CD8-positive, alpha-beta memory T cell (primary cell): ENCODE data around the gene SNRPA. TPM values are rescaled to one million over a fixed set of nuclear protein-coding genes. Genes with fewer than 3 reads are reported as not detected.

Source experiments
- CTCF ChIA-PET: fragments of 350-600 bp; sonication (Branson Sonifier 250); formaldehyde crosslinking; loops from one replicate; lab custom pipeline; 2021; ENCODE audit warnings: antibody characterized with exemption; lab: Charles Lee
- POLR2A ChIA-PET: fragments of 350-600 bp; sonication (Branson Sonifier 250); formaldehyde crosslinking; loops from one replicate; lab custom pipeline; 2021; ENCODE audit warnings: antibody characterized with exemption; lab: Charles Lee
- DNase-seq, 5 donors: peaks; one replicate each; pipeline versions ENCODE4 v3.0.0 to v3.0.0-alpha.2; 2020 to 2022; ENCODE audit warnings: mixed read lengths in 1 of 5
- H3K27ac ChIP-seq: one replicate; pipeline ENCODE4 v1.7.0; 2013; ENCODE audit warnings: low read depth, mild to moderate bottlenecking, low read length, moderate library complexity
- H3K27me3 ChIP-seq: 2 replicates; pipeline ENCODE4 v1.7.0; 2013; ENCODE audit warnings: low read length, mild to moderate bottlenecking; ENCODE audit not compliant: insufficient read depth, poor library complexity, severe bottlenecking
- H3K36me3 ChIP-seq: 2 replicates; pipeline ENCODE4 v1.7.0; 2013; ENCODE audit warnings: mild to moderate bottlenecking, low read length, moderate library complexity; ENCODE audit not compliant: insufficient read depth
- H3K4me1 ChIP-seq: 2 replicates; pipeline ENCODE4 v1.7.0; 2013; ENCODE audit warnings: mild to moderate bottlenecking, low read length, moderate library complexity; ENCODE audit not compliant: insufficient read depth
- H3K4me3 ChIP-seq: 2 replicates; pipeline ENCODE4 v1.7.0; 2013; ENCODE audit warnings: mild to moderate bottlenecking, low read length
- H3K9me3 ChIP-seq: 2 replicates; pipeline ENCODE4 v1.7.0; 2013; ENCODE audit warnings: mild to moderate bottlenecking, low read length
- H3K27ac Mint-ChIP-seq, 8 donors: one replicate each; pipeline ENCODE4 v1.8.0; 2020 to 2021; ENCODE audit warnings: mixed read lengths in 8 of 8, mild to moderate bottlenecking in 6 of 8, inconsistent platforms in 3 of 8, moderate library complexity in 3 of 8
- H3K27me3 Mint-ChIP-seq, 2 donors: one replicate each; pipeline ENCODE4 v1.8.0; 2020 to 2021; ENCODE audit warnings: mixed read lengths in 2 of 2, mild to moderate bottlenecking in 1 of 2, moderate library complexity in 1 of 2
- H3K36me3 Mint-ChIP-seq, 3 donors: one replicate each; pipeline ENCODE4 v1.8.0; 2020 to 2021; ENCODE audit warnings: mixed read lengths in 3 of 3, inconsistent platforms in 1 of 3, mild to moderate bottlenecking in 1 of 3
- H3K4me1 Mint-ChIP-seq, 3 donors: one replicate each; pipeline ENCODE4 v1.8.0; 2020 to 2021; ENCODE audit warnings: mixed read lengths in 3 of 3, inconsistent platforms in 1 of 3, mild to moderate bottlenecking in 1 of 3
- H3K4me3 Mint-ChIP-seq, 7 donors: one replicate each; pipeline ENCODE4 v1.8.0; 2020 to 2021; ENCODE audit warnings: mixed read lengths in 7 of 7, mild to moderate bottlenecking in 6 of 7, moderate library complexity in 4 of 7, inconsistent platforms in 2 of 7
- H3K9me3 Mint-ChIP-seq, 5 donors: one replicate each; pipeline ENCODE4 v1.8.0; 2020 to 2022; ENCODE audit warnings: mixed read lengths in 5 of 5, mild to moderate bottlenecking in 3 of 5, moderate library complexity in 2 of 5, inconsistent platforms in 1 of 5
- polyA plus RNA-seq: library from polyadenylated mRNA; unstranded; fragments of 300-500 nt; fragmentation: Illumina TruSeq; gene quantifications from one replicate; pipeline ENCODE4 v1.2.3, GENCODE V29; 2021
- total RNA-seq, 2 experiments: library from RNA; stranded (reverse); gene quantifications; one replicate each; pipeline ENCODE4 v1.2.3, GENCODE V29; 2021

SNRPA gene
- total and polyA plus RNA-seq, 3 experiments from 2014 or later = 89.5 to 202 (median 202) TPM

DNA sequence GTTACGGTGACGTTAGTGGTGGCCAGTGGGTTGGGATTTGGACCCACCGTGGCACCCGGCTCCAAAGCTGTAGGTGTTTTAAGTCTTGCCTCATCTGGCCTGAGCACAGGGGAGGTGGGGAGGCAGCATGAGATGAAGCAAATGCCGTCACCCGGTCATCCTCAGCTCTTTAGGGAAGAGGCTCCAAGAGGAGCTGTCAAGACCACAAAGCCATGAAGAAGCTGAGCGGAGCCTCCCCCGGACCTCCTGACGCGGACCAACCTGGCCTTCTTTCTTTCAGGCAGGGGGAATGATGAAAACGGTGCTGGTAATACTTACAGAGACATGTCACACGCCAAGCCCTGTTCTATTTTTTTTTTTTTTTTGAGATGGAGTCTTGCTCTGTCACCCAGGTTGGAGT, 8.1 kb upstream of the SNRPA start:
- H3K27me3 ChIP-seq = no peaks in the 10 kb centered on the region
- no peaks in the 10 kb centered on the region for H3K4me1 ChIP-seq
- ChIA-PET CTCF (no interaction called here), POLR2A (interaction anchor here (0.6 kb wide), 1 partner anchor 106 kb away, joined by 11 read pairs; no protein-coding TSS in a partner anchor)
- peaks cover 0 to 20% (median 3%) of the 10 kb centered on the region in 3 donors for H3K36me3 Mint-ChIP-seq
- H3K4me3 Mint-ChIP-seq = no peak overlapping the region
- no peak overlapping the region for H3K27ac ChIP-seq
- no peaks in the 10 kb centered on the region for H3K4me1 Mint-ChIP-seq
- peaks cover 5% of the 10 kb centered on the region for H3K36me3 ChIP-seq
- H3K27me3 Mint-ChIP-seq = no peaks in the 10 kb centered on the region
- DNase-seq = no peak
- peaks cover 0 to 2% (median 0%) of the 10 kb centered on the region in 5 donors for H3K9me3 Mint-ChIP-seq
- no peak overlapping the region for H3K27ac Mint-ChIP-seq
- H3K4me3 ChIP-seq = no peak overlapping the region
- H3K9me3 ChIP-seq = no peaks in the 10 kb centered on the region

DNA sequence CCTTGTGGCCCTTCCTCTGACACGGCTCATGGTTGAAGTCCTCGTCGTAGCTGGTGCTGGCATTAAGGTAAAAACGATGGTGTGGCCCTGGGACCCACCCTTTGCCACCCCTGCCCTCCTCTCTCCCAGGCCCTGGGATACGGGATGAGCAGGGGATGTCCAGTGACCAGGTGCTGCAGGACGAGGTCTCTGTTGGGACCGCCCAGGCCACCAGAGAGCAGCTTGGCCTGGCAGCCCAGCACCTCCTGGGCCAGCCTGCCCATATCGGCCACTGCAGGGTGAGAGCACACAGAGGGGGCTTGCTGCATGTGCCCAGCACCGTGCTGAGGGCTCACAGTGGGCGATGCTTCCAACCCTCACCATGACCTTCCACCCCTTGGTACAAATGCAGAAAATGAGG, 7.1 kb upstream of the SNRPA start:
- ChIA-PET CTCF (interaction anchor here (0.7 to 1.9 kb wide), 3 partner anchors 8 to 81 kb away, joined by 3 to 6 read pairs (median 4); no protein-coding TSS in a partner anchor), POLR2A (no interaction called here)
- no peak for DNase-seq
- Mint-ChIP-seq H3K4me1 (peaks cover 0 to 4% (median 0%) of the 10 kb centered on the region in 3 donors), H3K36me3 (peaks cover 0 to 14% (median under 1%) of the 10 kb centered on the region in 3 donors), H3K27me3 (no peaks in the 10 kb centered on the region), H3K27ac (no peak overlapping the region), H3K4me3 (no peak overlapping the region), H3K9me3 (no peaks in the 10 kb centered on the region)
- Histone ChIP-seq H3K4me1 (no peaks in the 10 kb centered on the region), H3K9me3 (no peaks in the 10 kb centered on the region), H3K4me3 (no peak overlapping the region), H3K27ac (no peak overlapping the region), H3K36me3 (peaks cover under 1% of the 10 kb centered on the region), H3K27me3 (no peaks in the 10 kb centered on the region)

DNA sequence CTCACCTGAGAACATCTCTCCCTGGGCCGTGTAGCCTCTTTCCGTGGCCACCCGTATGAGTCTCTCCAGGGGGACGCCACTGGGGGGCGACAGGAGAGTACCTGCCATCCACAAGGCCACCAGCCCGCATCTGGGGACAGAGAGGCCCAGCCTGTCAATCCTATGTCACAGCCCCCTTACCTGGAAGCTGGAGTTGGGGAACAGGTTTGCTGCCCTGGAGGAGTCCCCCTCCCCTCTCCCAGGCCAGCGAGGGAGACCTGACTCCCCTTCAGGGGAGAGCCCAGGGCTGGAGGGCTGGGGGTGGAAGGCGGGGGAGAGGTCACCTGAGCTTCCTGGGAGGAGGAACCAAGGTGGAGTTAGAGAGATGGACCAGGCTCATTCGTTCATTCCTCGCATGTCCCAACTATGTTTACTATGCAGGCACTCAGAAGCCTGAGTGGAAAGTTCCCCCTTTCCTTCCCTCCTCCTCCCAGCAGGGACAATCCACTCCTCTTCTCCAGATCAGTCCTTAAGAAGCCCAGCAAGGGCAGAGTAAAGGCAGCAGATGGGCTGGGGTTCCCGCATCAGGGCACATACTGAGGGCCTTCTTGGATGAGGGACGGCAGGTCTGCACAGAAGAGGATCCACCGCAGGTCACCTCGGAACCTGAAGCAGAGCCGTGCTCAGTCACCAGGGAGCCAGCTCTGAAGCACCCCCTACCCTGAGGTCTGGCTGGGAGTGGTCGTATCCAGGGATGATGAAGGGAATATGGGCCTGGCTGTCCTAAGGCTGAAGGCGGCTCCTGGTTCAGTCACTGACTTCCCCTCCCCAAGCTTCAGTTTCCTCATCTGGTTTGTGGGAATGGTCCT, 6.2 kb upstream of the SNRPA start:
- no peak overlapping the region for H3K4me3 ChIP-seq
- no peak overlapping the region for H3K27ac ChIP-seq
- Mint-ChIP-seq H3K4me3 (no peak overlapping the region), H3K27ac (peak overlapping the region in 1 of 8 donors; percentile 73), H3K9me3 (no peaks in the 10 kb centered on the region), H3K4me1 (peaks cover 3 to 8% (median 5%) of the 10 kb centered on the region in 3 donors), H3K27me3 (no peaks in the 10 kb centered on the region), H3K36me3 (peaks cover 0 to 5% (median 0%) of the 10 kb centered on the region in 3 donors)
- no peaks in the 10 kb centered on the region for H3K36me3 ChIP-seq
- peak in 2 of 5 donors; percentile 33 to 61 for DNase-seq
- peaks cover 4% of the 10 kb centered on the region for H3K4me1 ChIP-seq
- CTCF ChIA-PET = interaction anchor here (0.7 to 1.9 kb wide), 4 partner anchors 9 to 460 kb away, joined by 3 to 6 read pairs (median 4); no protein-coding TSS in a partner anchor
- H3K9me3 ChIP-seq = no peaks in the 10 kb centered on the region
- POLR2A ChIA-PET = interaction anchor here (1.2 kb wide), 1 partner anchor 33 kb away, joined by 5 read pairs; the partner anchor contains the start of gene RAB4B
- no peaks in the 10 kb centered on the region for H3K27me3 ChIP-seq

GRCh38 chr19:40745402-40745780, 5.6 kb upstream of the SNRPA start:
- H3K27ac ChIP-seq = no peak overlapping the region
- Mint-ChIP-seq H3K27ac (no peak overlapping the region), H3K9me3 (no peaks in the 10 kb centered on the region), H3K4me3 (no peak overlapping the region), H3K36me3 (peaks cover 0 to 8% (median 0%) of the 10 kb centered on the region in 3 donors), H3K4me1 (peaks cover 9 to 15% (median 11%) of the 10 kb centered on the region in 3 donors), H3K27me3 (peaks cover 0 to 2% of the 10 kb centered on the region in 2 donors)
- no peak for DNase-seq
- H3K4me1 ChIP-seq = peaks cover 8% of the 10 kb centered on the region
- H3K4me3 ChIP-seq = no peak overlapping the region
- CTCF ChIA-PET = interaction anchor here (1.5 to 1.9 kb wide), 2 partner anchors 10 to 74 kb away, joined by 4 to 6 read pairs; no protein-coding TSS in a partner anchor
- no peaks in the 10 kb centered on the region for H3K9me3 ChIP-seq
- POLR2A ChIA-PET = interaction anchor here (1.2 kb wide), 1 partner anchor 32 kb away, joined by 5 read pairs; the partner anchor contains the start of gene RAB4B
- no peaks in the 10 kb centered on the region for H3K36me3 ChIP-seq
- no peaks in the 10 kb centered on the region for H3K27me3 ChIP-seq

DNA sequence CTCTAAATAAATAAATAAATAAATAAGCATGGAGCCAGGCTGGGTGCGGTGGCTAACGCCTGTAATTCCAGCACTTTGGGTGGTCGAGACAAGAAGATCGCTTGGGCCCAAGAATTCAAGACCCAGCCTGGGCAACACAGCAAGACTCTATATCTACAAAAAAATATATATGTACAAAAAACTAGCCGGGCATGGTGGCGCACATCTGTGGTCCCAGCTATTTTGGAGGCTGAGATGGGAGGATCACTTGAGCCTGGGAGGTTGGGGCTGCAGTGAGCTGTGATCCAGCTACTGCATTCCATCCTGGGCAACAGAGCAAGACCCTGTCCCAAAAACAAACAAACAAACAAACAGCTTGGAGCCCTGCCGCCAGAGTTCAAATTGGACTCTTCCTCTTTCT, 3.5 kb upstream of the SNRPA start:
- Histone ChIP-seq H3K4me3 (no peak overlapping the region), H3K36me3 (no peaks in the 10 kb centered on the region), H3K9me3 (no peaks in the 10 kb centered on the region), H3K4me1 (peaks cover 8% of the 10 kb centered on the region), H3K27ac (no peak overlapping the region), H3K27me3 (no peaks in the 10 kb centered on the region)
- no peak for DNase-seq
- ChIA-PET CTCF (no interaction called here), POLR2A (interaction anchor here (1.5 kb wide), 1 partner anchor 51 kb away, joined by 4 read pairs; the partner anchor contains the start of gene EGLN2)
- H3K4me3 Mint-ChIP-seq = peak overlapping the region in 1 of 7 donors; percentile 32
- peaks cover 0 to 16% (median 0%) of the 10 kb centered on the region in 3 donors for H3K36me3 Mint-ChIP-seq
- peaks cover 0 to 3% of the 10 kb centered on the region in 2 donors for H3K27me3 Mint-ChIP-seq
- no peaks in the 10 kb centered on the region for H3K9me3 Mint-ChIP-seq
- H3K27ac Mint-ChIP-seq = peak overlapping the region in 1 of 8 donors; percentile 3
- peaks cover 21 to 27% (median 22%) of the 10 kb centered on the region in 3 donors for H3K4me1 Mint-ChIP-seq

GRCh38 chr19:40750058-40750873, 737 bp upstream of the SNRPA start, which contains the start of gene ACTMAP:
Gene ACTMAP (minus strand): TSS chr19:40750477. CDS start chr19:40749803, 674 bp downstream.
- H3K36me3 Mint-ChIP-seq = peaks cover 0 to 29% (median 5%) of the 10 kb centered on the region in 3 donors
- POLR2A ChIA-PET = interaction anchor here (0.5 to 10.5 kb wide), 13 partner anchors 18 to 614 kb away, joined by 3 to 110 read pairs (median 6); partner anchors contain the start of genes B9D2, COQ8B, EGLN2 and NUMBL
- H3K27me3 Mint-ChIP-seq = peaks cover 0 to 3% of the 10 kb centered on the region in 2 donors
- H3K27me3 ChIP-seq = no peaks in the 10 kb centered on the region
- peak within 1 kb of the TSS; percentile 95 to 100 (median 98) for H3K27ac Mint-ChIP-seq
- peaks cover 30% of the 10 kb centered on the region for H3K4me1 ChIP-seq
- peak within 1 kb of the TSS; percentile 92 for H3K27ac ChIP-seq
- H3K4me3 Mint-ChIP-seq = peak within 1 kb of the TSS; percentile 94 to 99 (median 98)
- CTCF ChIA-PET = interaction anchor here (1.0 to 2.5 kb wide), 6 partner anchors 28 to 87 kb away, joined by 3 to 13 read pairs (median 8); partner anchors contain the start of genes EGLN2 and RAB4B
- no peaks in the 10 kb centered on the region for H3K9me3 Mint-ChIP-seq
- peak; percentile 98 to 100 (median 100) for DNase-seq
- no peaks in the 10 kb centered on the region for H3K9me3 ChIP-seq
- H3K4me1 Mint-ChIP-seq = peaks cover 34 to 43% (median 40%) of the 10 kb centered on the region in 3 donors
- H3K4me3 ChIP-seq = peak within 1 kb of the TSS; percentile 83
- H3K36me3 ChIP-seq = peaks cover 1% of the 10 kb centered on the region

- H3K9me3 Mint-ChIP-seq = no peaks in the 10 kb centered on the region
- ChIA-PET POLR2A (interaction anchor here (0.6 to 10.5 kb wide), 9 partner anchors 15 to 733 kb away, joined by 3 to 110 read pairs (median 6); partner anchors contain the start of genes EGLN2 and RAB4B), CTCF (interaction anchor here (0.6 to 6.3 kb wide), 9 partner anchors 18 to 452 kb away, joined by 3 to 23 read pairs (median 4); partner anchors contain the start of genes COQ8B, EGLN2, ITPKC and RAB4B)
- peaks cover 0 to 3% of the 10 kb centered on the region in 2 donors for H3K27me3 Mint-ChIP-seq
- Histone ChIP-seq H3K4me3 (peak overlapping the region; percentile 83), H3K4me1 (peaks cover 50% of the 10 kb centered on the region), H3K27me3 (no peaks in the 10 kb centered on the region), H3K9me3 (no peaks in the 10 kb centered on the region), H3K27ac (peak overlapping the region; percentile 92), H3K36me3 (peaks cover 9% of the 10 kb centered on the region)
- peaks cover 52 to 63% (median 61%) of the 10 kb centered on the region in 3 donors for H3K4me1 Mint-ChIP-seq
- peaks cover 0 to 49% (median 10%) of the 10 kb centered on the region in 3 donors for H3K36me3 Mint-ChIP-seq
- no peak for DNase-seq
- H3K4me3 Mint-ChIP-seq = peak overlapping the region; percentile 94 to 99 (median 98)
- peak overlapping the region; percentile 95 to 100 (median 98) for H3K27ac Mint-ChIP-seq
Measured at GRCh38 chr19:40752257-40752781, 1.3 kb downstream of the SNRPA start.
